Measurements from ENCODE around the gene SDF4. TPM values are rescaled to one million over a fixed set of nuclear protein-coding genes. Genes with fewer than 3 reads are reported as not detected.

Gene SDF4
- total RNA-seq, 1 experiment from 2014 or later = 82.0 TPM

DNA sequence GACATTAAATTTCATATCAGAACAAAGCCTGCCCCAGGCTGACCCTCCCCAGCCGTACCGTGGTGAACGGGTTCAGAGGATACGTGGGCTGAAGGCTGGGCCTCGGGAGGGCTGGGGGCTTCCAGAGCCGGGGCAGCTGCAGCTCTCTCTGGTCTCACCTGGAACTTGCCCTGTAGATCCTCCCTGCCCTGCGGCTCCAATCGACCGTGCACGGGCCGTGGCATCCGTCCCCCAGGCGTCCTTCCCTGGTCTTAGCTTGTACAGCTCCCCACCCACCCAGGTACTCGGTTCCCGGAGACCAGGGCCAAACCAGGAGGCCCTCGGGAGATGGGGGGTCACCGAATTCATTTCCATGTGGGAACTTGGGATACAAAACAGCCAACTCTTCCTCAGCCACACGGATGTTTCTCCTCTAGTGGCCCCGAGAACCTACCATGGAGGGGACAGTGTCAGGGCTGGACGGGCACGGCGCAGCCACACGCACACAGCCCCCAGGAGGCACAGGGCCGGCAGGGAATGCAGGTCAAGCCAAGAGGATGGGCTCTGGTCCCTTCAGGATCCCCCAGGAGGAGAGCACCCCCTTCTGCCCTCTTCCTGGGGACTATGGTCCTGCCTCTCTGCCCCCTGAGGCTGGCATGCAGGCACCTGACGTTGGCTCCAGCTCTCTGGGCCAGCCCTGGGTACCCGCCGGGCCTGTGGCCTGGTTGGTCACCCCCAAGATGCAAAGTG, 3.4 kb upstream of the SDF4 start:
- TF ChIP-seq, protein P1, sequence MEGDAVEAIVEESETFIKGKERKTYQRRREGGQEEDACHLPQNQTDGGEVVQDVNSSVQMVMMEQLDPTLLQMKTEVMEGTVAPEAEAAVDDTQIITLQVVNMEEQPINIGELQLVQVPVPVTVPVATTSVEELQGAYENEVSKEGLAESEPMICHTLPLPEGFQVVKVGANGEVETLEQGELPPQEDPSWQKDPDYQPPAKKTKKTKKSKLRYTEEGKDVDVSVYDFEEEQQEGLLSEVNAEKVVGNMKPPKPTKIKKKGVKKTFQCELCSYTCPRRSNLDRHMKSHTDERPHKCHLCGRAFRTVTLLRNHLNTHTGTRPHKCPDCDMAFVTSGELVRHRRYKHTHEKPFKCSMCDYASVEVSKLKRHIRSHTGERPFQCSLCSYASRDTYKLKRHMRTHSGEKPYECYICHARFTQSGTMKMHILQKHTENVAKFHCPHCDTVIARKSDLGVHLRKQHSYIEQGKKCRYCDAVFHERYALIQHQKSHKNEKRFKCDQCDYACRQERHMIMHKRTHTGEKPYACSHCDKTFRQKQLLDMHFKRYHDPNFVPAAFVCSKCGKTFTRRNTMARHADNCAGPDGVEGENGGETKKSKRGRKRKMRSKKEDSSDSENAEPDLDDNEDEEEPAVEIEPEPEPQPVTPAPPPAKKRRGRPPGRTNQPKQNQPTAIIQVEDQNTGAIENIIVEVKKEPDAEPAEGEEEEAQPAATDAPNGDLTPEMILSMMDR (conservative IDR thresholded peaks at IDR 0.05) = no peak
- no peak overlapping the region for H2BK12ac ChIP-seq (ENCODE audit: insufficient read length, low read depth, low read length)
- H3K9ac ChIP-seq (ENCODE audit: extremely low read depth, insufficient read length, low read length) = no peak overlapping the region
- H4K8ac ChIP-seq (replicated peaks; ENCODE audit: insufficient read length, low read depth, low read length) = no peak overlapping the region
- H2AFZ ChIP-seq (ENCODE audit: low read length) = no peak overlapping the region
- no peak overlapping the region for H4K91ac ChIP-seq (ENCODE audit: insufficient read length, low read depth, low read length)
- no peaks in the 10 kb centered on the region; the same call in 1 of the 2 replicates for H3K79me2 ChIP-seq (ENCODE audit: insufficient read depth, low read length)
- H3K4ac ChIP-seq (ENCODE audit: low read depth, low read length) = no peak overlapping the region
- H3K27me3 ChIP-seq (ENCODE audit: insufficient read depth, low read length) = no peaks in the 10 kb centered on the region
- no peaks in the 10 kb centered on the region for H3K79me1 ChIP-seq (ENCODE audit: insufficient read depth, low read depth, low read length, poor library complexity, severe bottlenecking)
- no peak overlapping the region for H3K56ac ChIP-seq (ENCODE audit: insufficient read length, low read depth, low read length)
- H3K27ac Mint-ChIP-seq = no peak overlapping the region; a peak in 1 of 7 replicates
- peaks cover 0 to 4% of the 10 kb centered on the region in 2 experiments; a peak in 1 of 5 replicates for H3K9me3 Mint-ChIP-seq
- H3K27me3 Mint-ChIP-seq (ENCODE audit: low read depth) = no peaks in the 10 kb centered on the region
- no peak overlapping the region for H3K27ac ChIP-seq (ENCODE audit: insufficient read length, low read depth, low read length)
- no peak overlapping the region for H3K4me2 ChIP-seq (ENCODE audit: insufficient read depth, insufficient read length, low read length)
- H3K23ac ChIP-seq (ENCODE audit: insufficient read length, low read depth, low read length) = no peak overlapping the region
- no peaks in the 10 kb centered on the region for H3K4me1 ChIP-seq (ENCODE audit: insufficient read depth, low read length)
- H3K23me2 ChIP-seq (ENCODE audit: insufficient read length, low read depth, low read length, poor library complexity, severe bottlenecking) = peaks cover 6% of the 10 kb centered on the region
- DNase-seq = no peak
- WGBS (ENCODE audit: extremely low coverage, insufficient read length, low lambda C conversion rate) = no CpG with 5 or more reads among the region's 27 CpGs
- H2BK5ac ChIP-seq (ENCODE audit: insufficient read length, low read length) = no peak overlapping the region
- no peaks in the 10 kb centered on the region for H3K9me3 ChIP-seq (ENCODE audit: control insufficient read depth, low read depth, low read length)
- H3T11ph ChIP-seq (ENCODE audit: low read length) = no peak overlapping the region
- H3K36me3 Mint-ChIP-seq (ENCODE audit: insufficient read depth in 1 of 3, low read depth in 3 of 3) = peaks cover 12 to 17% (median 16%) of the 10 kb centered on the region in 3 experiments
- H2BK15ac ChIP-seq (ENCODE audit: low read depth, low read length) = no peak overlapping the region
- H2BK20ac ChIP-seq (ENCODE audit: low read depth, low read length, poor library complexity, severe bottlenecking) = no peak overlapping the region
- H3K18ac ChIP-seq (ENCODE audit: insufficient read length, low read depth, low read length) = no peak overlapping the region
- no peaks in the 10 kb centered on the region for H4K20me1 ChIP-seq (ENCODE audit: control insufficient read depth, insufficient read depth, insufficient read length)
- H3K4me3 Mint-ChIP-seq = no peak overlapping the region
- no peak overlapping the region for H3K14ac ChIP-seq (ENCODE audit: insufficient read depth, low read length)
- H4K5ac ChIP-seq (ENCODE audit: insufficient read length, low read depth, low read length) = no peak overlapping the region
- H2BK120ac ChIP-seq (ENCODE audit: low read depth, low read length, poor library complexity, severe bottlenecking) = no peak overlapping the region
- H2AK5ac ChIP-seq (ENCODE audit: insufficient read length, low read length) = no peak overlapping the region
- H3K4me1 Mint-ChIP-seq = peaks cover 15 to 29% of the 10 kb centered on the region in 2 experiments

Measured in H9 (cell line).